ENCODE results near the gene TBC1D16. TPM values are rescaled to one million over a fixed set of nuclear protein-coding genes. Genes with fewer than 3 reads are reported as not detected.

Gene TBC1D16
- total RNA-seq, 1 donor from 2014 or later: 55.6 TPM

- Histone ChIP-seq H3K27me3 (no peaks in the 10 kb centered on the region), H3K4me1 (peaks cover 0 to 2% of the 10 kb centered on the region in 2 donors), H3K36me3 (no peaks in the 10 kb centered on the region), H3K9me3 (no peaks in the 10 kb centered on the region), H3K27ac (no peak overlapping the region), H3K4me3 (no peak overlapping the region)
- DNase-seq (ENCODE audit: low spot score in 2 of 2): no peak
- intact Hi-C loops (cut with DNase I): no loop called here
- no peak for TF ChIP-seq CTCF (IDR thresholded peaks at IDR 0.05)
These were observed 25.0 kb upstream of the TBC1D16 start for GRCh38 chr17:80060644-80061043.

- TF ChIP-seq CTCF (IDR thresholded peaks at IDR 0.05): no peak
- no peak overlapping the region for H3K4me3 ChIP-seq
- no peaks in the 10 kb centered on the region for H3K36me3 ChIP-seq
- no peak overlapping the region for H3K27ac ChIP-seq
- no peak for DNase-seq (ENCODE audit: low spot score in 2 of 2)
- no peaks in the 10 kb centered on the region for H3K27me3 ChIP-seq
- intact Hi-C loops (cut with DNase I): no loop called here
- no peaks in the 10 kb centered on the region for H3K9me3 ChIP-seq
- peaks cover 0 to 2% of the 10 kb centered on the region in 2 donors for H3K4me1 ChIP-seq
These were observed 22.8 kb upstream of the TBC1D16 start for GRCh38 chr17:80058311-80058955.

- Histone ChIP-seq H3K9me3 (no peaks in the 10 kb centered on the region), H3K4me1 (no peaks in the 10 kb centered on the region), H3K27me3 (no peaks in the 10 kb centered on the region), H3K36me3 (no peaks in the 10 kb centered on the region), H3K4me3 (no peak overlapping the region), H3K27ac (no peak overlapping the region)
- intact Hi-C loops (cut with DNase I): no loop called here
- no peak for DNase-seq (ENCODE audit: low spot score in 2 of 2)
- no peak for TF ChIP-seq CTCF (IDR thresholded peaks at IDR 0.05)
These were observed 19.9 kb upstream of the TBC1D16 start for GRCh38 chr17:80055597-80055996.

- Histone ChIP-seq H3K4me1 (no peaks in the 10 kb centered on the region), H3K36me3 (peaks cover 0 to 6% of the 10 kb centered on the region in 2 donors), H3K27ac (no peak overlapping the region), H3K4me3 (no peak overlapping the region), H3K27me3 (no peaks in the 10 kb centered on the region), H3K9me3 (no peaks in the 10 kb centered on the region)
- intact Hi-C loops (cut with DNase I): no loop called here
- DNase-seq (ENCODE audit: low spot score in 2 of 2): no peak
- TF ChIP-seq CTCF (IDR thresholded peaks at IDR 0.05): no peak
These were observed 17.4 kb upstream of the TBC1D16 start for GRCh38 chr17:80053102-80053501.

GRCh38 chr17:80051681-80052080 lies 16.0 kb upstream of the TBC1D16 start:
- no peak for TF ChIP-seq CTCF (IDR thresholded peaks at IDR 0.05)
- DNase-seq (ENCODE audit: low spot score in 2 of 2): no peak
- Histone ChIP-seq H3K27ac (no peak overlapping the region), H3K9me3 (no peaks in the 10 kb centered on the region), H3K4me3 (no peak overlapping the region), H3K4me1 (no peaks in the 10 kb centered on the region), H3K27me3 (no peaks in the 10 kb centered on the region), H3K36me3 (peaks cover 0 to 6% of the 10 kb centered on the region in 2 donors)
- intact Hi-C loops (cut with DNase I): no loop called here

GRCh38 chr17:80050706-80051105 lies 15.0 kb upstream of the TBC1D16 start:
- H3K27me3 ChIP-seq: no peaks in the 10 kb centered on the region
- DNase-seq (ENCODE audit: low spot score in 2 of 2): no peak
- intact Hi-C loops (cut with DNase I): no loop called here
- H3K36me3 ChIP-seq: peaks cover 0 to 6% of the 10 kb centered on the region in 2 donors
- TF ChIP-seq CTCF (IDR thresholded peaks at IDR 0.05): no peak
- no peak overlapping the region for H3K4me3 ChIP-seq
- H3K4me1 ChIP-seq: no peaks in the 10 kb centered on the region
- no peak overlapping the region for H3K27ac ChIP-seq
- no peaks in the 10 kb centered on the region for H3K9me3 ChIP-seq
